ENCODE measurements around the gene ACKR2.

GRCh38 chr3:42827654-42828053 lies 18.4 kb downstream of the ACKR2 start:
- no peak for TF ChIP-seq CTCF (IDR thresholded peaks at IDR 0.05)
- no peak for TF ChIP-seq ZFX (IDR thresholded peaks at IDR 0.05; ENCODE audit: borderline replicate concordance)
